NAMALWA (cell line): ENCODE measurements around the gene DHRS3.

Source experiments
- DNase-seq: peaks from one replicate; pipeline ENCODE4 v3.0.0-alpha.2; 2015; ENCODE audit warnings: low spot score

DHRS3 gene

DNA sequence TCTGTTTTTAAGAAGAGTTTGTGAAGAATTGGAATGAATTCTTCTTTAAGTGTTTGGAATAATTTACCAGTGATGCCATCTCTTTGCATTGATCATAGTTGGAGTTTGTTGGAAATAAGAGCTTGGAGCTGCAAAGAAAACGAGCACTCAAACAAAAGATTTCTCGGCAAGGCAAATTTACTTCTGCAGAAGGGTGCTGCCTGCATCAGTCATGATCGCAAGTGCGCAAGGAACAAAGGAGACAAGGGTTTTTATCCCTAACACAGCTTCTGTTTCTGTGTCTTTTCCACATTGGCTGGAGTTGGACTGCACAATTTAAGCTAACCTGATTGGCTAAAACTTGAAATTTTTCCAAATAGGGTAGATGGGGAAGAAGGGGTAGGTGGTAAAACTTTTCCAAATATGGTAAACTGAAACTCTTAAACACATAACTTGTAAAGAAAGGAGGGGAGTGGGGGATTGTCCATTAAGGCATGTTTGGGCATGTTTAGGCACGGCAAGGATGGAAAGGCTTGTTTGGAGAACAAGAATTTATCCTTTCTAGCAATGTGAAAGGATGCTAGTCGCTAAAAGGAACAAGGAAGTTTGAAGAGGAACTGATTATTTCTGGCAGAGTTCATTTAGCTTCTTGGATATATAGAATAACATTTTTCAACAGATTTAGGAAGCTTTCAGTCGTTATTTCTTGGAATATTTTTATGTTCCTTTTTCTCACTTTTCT lies 22.4 kb upstream of the DHRS3 start:
- DNase-seq, result no peak

DNA sequence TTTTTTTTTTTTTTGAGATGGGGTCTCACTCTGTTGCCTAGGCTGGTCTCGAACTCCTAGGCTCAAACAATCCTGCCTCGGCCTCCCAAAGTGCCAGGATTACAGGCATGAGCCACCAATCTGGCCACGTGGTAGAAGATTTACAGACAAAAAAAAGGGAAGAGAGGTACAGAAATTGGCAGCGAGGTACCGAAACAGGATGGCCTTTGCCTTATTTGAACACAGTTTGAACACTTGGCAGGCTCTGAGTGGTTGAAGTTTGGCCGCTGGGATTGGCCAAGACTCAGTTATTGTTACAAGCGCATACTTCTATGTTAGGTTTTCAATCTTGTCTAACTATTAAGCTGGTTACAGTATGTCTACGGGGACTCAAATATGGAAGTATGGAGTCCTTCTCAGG lies 19.7 kb upstream of the DHRS3 start:
- no peak for DNase-seq

DNA sequence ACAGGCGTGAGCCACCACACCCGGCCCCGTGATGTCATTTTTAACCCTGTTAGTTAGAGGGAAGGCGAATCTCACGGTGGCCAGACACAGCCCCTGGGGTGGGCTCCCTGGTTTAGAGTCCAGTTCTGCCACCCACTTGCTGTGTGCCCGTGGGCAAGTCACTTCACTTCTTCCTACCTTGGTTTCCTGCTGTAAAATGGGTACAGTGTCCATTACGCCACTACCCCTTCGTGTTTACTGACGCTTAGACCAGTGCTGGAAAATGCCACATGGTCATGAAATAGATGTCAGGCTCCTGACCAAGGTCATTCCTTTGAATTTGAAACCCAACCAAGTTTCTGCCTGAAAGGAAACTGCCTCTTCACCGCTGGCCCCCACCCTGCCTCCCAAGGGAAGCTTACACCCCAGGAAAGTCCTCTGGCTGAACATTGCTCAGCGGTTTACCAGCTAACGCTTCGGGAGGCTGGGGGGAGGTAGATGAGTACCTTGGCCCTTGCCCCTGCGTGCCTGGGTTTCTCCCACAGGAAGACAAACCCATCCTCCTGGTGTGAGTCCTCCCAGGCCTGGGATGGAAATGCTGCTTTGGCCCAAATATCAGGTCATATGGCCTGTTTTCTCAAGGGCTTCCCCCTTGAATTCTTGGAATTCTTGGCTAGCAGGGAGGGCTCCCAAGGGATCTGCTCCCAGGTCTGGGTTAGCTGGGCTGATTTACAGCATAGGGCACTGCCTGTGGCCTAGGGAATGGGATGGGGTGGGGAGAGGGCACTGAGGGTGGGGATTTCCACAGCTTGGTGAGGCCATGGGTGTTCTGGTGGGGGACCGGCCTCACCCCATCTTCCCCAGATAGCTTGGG lies 18.3 kb upstream of the DHRS3 start:
- no peak for DNase-seq

DNA sequence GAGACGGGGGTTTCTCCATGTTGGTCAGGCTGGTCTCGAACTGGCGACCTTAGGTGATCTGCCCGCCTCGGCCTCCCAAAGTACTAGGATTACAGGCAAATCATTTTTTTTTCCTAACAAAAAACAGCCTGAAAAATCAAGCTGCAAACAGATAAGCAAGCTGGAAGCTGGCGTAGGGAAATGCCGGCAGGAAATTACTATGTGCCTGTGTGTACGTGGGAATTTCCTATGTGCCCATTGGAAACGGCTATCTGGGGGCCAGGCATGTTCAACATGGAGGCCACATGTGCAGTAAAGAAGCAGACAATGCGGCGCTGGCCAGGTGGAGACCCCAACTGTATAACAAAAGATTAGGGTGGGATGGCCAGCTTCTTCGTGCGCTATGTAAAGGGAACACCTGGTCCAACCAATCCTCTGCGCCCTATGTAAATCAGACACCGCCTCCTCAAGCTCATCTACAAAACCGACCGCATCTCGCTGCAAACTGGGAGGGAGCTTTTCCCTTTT lies 16.7 kb upstream of the DHRS3 start:
- DNase-seq, result no peak

DNA sequence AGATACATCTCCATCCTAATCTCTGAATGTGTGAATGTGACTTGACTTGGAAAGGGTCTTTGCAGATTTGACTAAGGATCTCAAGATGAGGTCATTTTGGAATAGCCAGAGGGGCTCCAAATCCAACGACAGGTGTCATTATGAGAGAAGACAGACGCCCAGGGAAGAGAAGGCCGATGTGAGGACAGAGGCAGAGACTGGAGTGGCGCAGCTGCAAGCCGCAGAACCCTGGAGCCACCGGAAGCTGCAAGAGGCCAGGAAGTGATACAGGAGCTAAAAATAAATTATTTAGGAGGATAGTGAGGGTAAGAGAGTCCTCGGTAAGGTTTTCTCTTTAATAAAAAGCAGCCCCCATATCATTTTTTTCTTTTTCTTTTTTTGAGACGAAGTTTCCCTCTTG lies 16.1 kb upstream of the DHRS3 start:
- DNase-seq, result no peak

DNA sequence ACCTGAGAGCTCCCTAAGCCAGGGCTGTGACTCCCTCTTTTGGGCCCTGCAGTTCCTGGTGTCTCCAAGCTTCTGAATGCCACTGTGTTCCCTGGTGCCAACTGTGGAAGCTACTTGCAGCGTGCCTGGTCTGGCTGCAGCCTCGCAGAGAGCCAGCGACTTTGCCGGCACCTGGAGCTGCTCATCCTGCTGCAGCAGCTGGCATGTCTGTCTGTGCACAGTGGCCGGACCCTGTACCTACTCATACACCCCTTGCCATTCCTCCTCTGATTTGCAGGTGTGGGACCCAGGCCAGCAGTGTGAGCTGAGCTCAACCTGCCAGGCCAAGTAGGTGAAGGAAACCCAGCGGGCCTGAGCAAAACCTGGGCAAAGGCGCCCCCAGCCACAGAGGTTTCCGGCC lies 13.6 kb upstream of the DHRS3 start:
- DNase-seq, result no peak

DNA sequence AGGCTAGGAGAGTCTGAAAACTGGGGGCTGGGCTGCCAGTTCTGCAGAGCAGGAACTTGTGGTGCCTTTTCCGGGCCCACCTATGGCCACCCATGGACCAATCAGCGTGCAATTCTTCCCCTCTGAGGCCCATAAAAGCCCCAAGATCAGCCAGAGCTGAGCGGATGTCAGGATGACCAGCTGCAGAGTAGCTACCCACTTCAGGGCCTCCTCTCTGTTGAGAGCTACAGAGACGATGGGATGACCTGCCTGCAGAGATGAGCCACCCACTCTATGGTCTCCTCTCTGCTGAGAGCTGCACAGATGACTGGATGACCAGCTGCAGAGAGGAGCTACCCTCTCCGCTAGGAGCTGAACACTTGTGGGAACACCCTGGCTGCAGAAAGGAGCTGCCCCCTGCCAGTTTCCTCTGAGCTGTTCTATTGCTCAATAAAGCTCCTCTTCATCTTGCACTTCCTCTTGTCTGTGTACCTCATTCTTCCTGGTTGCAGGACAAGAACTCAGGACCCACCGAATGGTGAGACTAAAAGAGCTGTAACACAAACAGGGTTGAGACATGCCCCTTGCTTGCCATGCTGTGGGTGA lies 13.0 kb upstream of the DHRS3 start:
- no peak for DNase-seq

DNA sequence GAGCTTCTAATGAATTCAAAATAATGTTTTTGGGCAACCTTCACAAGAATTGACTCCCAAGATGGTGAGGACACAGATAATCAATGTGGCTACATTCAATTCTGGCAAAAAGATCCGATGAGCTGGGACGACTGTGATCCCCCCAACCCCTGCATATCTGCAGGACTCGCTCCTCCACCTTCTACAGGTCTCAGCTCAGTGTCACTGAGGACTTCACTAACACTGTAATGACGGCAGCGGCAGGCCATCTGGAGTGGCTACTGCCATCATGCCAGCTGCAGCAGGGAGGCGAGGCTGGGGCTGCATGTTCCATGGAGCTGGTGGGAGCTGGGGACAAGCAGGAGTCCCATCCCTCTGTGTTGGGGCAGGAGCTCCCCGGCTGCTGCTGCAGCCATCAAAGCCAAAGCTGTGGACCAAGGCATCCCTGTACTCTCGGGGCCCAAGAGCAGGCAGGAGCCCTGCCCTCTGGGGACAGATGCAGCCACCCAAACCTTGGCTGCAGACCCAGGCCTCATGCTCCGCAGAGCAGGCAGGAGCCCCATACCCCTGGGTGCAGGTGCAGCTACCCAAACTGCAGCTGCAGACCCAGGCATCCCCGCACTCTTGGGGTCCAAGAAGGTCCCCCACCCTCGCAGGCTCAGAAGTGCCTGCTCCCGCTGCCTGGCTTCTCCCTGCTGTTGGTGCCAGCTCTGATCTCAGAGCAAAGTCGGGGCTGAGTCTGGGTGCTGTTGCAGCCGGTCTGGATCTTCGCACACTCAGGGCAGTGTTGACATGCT lies 12.2 kb upstream of the DHRS3 start:
- no peak for DNase-seq

DNA sequence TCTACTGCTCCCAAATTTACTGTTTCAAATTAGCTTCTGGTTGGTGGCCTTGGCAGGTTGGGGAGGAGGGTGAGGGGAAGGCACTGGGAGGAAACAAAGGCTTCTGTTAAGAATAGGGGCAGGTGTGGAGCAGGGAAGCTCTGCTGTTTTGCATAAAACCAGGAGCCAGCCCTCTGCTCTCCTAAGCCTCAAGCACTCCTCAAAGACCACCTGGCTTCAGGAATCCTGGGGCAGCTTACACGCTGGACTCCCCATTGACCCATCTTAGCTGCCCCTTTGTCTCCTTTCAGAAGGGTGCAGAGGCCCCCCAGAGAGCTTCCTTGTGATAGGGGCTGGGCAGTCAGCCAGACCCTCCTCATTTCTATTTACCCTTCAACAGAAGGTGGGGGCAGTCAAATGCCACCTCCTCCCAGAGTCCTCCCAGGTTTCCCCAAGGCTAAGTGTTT lies 11.5 kb upstream of the DHRS3 start:
- no peak for DNase-seq

DNA sequence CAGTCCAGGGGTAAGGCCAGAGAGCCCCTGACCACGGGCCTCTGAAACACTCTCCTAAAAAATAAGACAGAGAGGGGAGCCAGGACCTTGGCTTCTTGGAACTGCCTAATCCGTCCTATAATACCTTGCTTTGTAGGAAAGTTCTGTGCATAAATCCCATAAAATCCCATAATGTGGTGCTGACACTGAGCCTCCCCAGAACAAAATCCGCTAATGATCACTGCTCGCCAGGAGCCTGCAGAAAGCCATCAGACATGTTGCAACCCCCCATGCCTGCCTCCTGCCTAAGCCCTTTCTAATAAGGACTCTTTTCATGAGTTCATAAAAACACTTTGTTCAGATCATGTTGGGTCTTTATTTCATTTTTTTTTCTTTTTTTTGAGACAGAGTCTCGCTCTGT lies 9.3 kb upstream of the DHRS3 start:
- no peak for DNase-seq

DNA sequence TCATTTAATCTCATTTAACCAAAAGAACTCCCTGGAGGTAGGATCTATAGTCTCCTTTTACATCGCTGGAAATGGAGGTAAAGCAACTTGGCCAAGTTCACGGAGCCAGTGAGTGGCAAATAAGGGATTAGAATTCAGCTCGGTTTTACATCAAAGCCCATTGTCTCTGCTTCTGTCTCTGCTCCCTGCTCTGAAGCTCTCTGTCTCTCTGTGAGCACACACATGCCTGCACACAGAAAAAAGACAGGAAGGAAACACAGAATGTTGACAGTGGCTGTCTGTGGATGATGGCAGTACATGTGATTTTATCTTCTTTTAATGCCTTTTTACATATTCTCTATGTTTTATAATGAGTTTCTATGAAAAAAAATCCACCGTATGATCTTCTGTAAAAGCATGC lies 8.9 kb upstream of the DHRS3 start:
- no peak for DNase-seq

DNA sequence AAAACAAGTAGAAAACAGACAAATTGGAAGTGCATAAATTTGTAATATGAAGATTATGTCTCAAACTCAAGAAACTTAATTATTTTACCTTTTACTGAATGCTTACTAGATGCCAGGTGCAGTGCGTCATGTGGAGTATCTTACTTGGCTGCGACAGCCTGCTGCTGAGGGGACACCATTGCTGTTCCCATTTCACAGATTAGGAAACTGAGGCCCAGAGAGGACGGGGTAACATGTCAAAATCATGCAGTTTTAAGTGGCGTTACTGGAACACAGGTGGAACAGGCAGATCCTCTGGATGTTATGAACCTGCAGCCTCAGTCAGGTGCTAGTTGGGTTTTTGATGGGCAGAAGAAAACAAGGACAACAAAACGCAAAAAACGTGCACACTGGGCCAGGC lies 7.3 kb upstream of the DHRS3 start:
- no peak for DNase-seq

DNA sequence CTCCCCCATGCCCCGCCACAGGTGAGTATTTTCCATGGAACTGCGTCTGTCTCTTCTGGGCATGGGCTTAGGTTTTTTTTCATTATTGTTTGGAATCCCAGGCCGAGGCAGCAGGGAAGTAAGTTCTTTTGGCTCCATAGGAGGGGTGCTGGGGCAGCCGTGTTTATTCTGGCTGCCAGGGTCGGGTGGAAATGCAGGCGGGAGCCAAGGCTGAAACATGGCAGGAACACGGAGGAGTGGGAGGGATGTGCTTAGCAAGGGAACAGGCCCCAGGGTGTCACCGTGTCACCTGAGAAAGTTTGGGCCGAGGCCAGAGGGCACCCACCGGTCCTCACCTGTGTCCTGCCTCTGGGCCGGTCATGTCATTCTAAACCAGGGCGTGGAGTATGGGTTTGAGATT lies 4.5 kb upstream of the DHRS3 start:
- no peak for DNase-seq

DNA sequence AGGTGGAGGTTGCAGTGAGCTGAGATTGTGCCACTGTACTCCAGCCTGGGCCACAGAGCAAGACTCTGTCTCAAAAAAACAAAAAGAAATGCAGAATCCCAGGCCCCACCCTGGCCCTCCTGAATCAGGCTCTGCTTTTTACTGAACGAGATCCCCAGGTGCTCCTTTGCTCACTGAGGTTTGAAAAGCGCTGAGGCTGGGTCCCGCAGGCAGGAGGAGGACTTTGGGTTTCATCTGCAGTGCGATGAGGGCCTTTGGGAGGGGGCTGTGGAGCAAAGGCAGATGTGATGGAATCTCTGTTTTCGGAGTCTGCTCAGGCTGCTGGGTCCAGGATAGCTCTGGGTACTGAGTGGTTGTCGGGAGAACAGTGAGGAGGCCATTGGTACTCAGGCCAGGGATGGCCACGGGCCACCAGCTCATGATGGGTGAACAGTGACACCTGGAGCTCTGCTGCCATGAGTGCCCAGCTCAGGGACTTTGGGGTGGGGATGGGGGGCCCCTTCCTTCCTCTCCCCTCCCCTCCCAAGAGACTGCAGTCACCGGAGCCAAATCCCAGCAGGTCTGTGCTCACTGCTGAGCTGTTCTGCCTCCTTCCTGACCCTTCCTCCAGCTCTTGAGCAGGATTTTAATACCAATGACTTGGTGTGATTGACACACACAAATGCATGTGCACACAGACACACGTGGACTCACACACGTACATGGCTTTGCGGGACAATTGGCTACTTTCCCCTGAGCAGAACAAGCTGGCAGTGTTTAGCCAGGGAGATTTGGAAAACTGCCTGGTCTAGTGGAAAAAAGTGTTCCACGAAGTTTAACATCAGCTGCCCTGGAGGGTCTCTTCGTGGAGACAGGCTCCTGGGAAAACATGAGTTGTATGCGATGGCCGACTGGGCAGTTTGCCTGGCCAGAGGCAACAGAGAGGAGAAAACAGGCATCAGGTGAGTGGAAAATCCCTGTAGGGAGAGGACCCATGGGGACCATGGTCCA lies 3.6 kb upstream of the DHRS3 start:
- no peak for DNase-seq

DNA sequence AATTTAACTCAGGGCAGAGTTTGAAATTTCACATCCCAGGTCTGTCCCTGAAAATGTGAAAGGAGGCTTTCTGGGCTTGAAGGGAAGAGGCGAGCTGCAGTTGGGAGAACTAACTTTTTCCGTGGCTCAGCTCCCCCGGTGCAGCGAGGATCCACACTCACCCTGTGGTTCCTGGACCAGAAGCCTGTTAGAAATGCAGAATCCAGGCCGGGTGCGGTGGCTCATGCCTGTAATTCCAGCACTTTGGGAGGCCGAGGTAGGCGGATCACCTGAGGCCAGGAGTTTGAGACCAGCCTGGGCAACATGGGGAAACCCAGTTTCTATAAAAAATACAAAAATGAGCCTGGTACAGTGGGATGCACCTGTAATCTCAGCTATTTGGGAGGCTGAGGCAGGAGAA lies 2.9 kb upstream of the DHRS3 start:
- DNase-seq, result no peak

DNA sequence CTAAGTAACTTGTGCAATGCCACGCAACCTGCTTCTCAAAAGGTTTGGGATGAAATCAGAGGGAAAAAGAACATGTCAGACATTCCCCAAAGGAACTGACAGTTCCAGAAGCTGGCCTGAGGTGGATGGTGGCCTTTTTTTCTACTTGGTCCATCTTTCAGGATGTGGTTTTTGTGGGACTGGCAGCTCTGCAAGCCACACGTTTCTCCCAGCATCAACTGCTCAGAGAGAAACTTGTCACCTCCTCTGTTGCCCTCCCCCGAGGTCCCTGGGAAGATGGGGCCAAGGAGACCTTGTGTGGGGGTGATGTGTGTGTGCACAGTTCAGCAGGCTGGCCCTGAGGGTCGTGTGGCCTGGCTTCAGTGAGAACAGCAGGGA lies 2.5 kb upstream of the DHRS3 start:
- DNase-seq, result no peak

DNA sequence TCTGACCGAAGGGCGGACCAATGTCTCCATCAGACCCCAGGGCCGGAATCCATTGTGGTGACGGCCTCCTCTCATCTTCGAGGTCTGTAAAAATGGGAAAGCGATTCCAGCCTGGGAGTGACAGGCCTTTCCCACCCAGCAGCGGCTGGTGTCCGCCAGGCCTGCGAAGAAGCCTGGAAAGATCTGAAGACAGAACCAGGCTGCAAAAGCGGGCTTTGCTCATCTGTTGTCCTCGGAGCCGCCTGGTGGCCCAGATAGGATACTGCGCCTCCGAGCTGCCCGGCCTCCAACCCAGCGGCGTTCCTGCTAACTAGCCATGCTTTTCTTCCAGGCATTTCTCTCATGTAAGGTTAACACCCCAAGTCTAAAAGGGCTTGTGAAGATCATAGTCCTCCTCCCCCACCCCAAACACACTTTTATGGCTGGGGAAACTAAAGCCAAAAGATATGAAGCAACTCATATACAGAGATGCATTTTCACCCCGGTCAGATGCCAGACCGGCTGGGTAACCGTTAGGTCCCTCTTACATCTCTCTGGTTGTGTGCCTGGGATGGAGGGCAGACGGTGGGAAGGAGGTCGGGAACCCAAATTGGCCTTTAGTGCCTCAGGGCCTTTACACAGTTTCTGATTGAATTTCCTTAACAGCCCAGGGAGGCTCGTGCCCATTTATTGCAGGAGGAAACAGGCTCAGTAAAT lies 1.9 kb upstream of the DHRS3 start:
- DNase-seq, result peak; percentile 74

DNA sequence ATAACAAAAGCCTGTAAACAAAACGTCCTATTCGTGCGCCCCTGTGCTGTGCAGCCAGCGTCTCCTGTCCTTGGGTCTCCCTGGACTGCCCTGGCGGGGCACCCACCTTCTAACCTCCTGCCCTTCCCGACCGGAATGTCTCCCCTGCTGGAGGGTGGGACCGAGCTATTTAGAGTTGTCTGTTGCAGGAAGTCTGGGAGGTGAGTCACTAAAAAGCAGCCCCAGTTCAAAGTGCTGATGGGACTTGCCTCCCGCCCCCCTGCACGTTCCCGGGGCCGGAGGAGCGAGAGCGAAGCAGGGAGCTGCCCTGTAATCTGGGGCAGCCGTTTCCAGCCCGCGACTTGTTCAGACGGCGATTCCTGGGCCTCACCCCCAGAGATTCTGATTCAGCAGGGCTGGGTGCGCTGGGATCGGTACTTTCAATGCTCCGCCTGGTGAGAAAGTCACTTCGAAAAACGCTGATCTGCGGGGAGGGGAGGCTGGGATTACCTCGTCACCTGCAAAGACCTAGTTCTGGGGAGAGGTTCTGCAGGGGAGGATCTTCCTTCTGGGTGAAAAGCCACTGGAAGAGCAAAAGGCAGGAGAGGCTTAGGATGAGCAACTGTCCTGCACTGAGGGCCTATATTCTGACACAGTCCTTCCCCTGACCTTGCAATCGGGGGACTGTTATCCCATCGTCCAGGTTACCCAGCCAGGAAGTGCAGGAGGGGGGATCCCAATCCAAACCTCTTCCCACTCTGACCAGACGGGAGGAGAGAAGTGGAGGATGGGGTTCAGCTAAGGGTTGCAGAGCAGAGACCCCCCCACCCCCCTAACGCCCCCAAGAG lies 1.2 kb upstream of the DHRS3 start:
- no peak for DNase-seq

DNA sequence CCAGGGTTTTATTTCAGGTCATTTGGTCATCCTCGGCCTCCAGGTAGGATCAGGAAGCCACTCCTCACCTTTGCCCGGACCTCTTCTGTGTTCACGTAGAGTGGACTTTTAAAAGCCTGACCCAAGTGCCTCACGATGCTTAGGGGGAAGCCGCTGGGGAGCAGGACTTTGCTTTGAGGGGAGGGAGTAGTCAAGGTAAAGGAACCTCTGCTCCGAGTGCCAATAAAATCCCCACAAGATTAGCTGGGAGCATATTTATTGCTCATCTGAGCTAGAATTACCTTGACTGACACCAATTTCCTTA lies 603 bp upstream of the DHRS3 start:
- no peak for DNase-seq

DNA sequence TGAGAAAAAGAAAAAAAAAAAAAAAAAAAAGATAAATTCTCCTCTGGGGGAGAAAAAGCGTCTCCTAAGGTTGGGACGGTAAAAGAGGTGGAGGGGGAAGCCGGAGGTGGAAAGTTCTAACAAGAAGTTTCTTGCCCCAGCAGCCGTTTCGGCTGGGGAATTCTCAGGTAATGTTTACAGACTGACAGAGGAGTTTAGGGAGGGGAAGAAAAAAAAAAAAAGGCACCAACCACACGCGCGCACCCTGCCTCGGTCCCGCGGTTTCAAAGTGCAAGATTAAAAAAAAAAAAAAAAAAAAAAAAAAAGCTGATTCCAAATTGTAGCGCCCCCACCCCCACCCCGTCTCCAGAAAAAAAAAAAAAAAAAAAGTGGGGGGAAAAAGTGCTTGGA lies 504 bp downstream of the DHRS3 start:
- no peak for DNase-seq
